Measurements from ENCODE around the gene PCARE.

The PCARE gene

GRCh38 chr2:29061616-29062015, 12.7 kb downstream of the PCARE start:
- no peak for DNase-seq

GRCh38 chr2:29061176-29061575, 13.1 kb downstream of the PCARE start:
- DNase-seq = no peak

- no peak for DNase-seq
Observed at GRCh38 chr2:29060441-29060840, 13.9 kb downstream of the PCARE start.

- DNase-seq = no peak
Observed at GRCh38 chr2:29059624-29060023, 14.7 kb downstream of the PCARE start.

DNA sequence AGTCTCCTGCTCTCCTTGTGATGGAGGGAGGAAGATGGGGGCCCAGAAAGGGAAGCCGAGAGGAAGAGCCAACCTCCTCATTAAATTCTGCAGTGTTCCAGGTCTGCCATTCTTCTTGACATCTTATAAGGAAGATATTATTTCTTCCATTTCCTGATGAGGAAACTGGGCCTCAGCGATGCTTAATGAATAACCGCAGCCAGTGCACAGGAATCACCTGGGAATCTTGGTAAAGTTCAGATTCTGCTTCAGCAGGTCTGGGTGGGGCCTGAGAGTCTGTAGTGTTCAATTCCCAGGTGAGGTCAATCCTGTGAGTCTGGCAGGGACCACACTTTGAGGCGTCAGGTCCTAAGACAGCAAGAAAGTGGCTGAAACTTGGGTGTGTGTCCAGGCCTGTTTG, 17.3 kb downstream of the PCARE start:
- DNase-seq = no peak

- no peak for DNase-seq
Observed at GRCh38 chr2:29056452-29056851, 17.9 kb downstream of the PCARE start.

- DNase-seq = no peak
Observed at GRCh38 chr2:29055601-29056000, 18.7 kb downstream of the PCARE start.

- no peak for DNase-seq
Observed at GRCh38 chr2:29054430-29054829, 19.9 kb downstream of the PCARE start.

DNA sequence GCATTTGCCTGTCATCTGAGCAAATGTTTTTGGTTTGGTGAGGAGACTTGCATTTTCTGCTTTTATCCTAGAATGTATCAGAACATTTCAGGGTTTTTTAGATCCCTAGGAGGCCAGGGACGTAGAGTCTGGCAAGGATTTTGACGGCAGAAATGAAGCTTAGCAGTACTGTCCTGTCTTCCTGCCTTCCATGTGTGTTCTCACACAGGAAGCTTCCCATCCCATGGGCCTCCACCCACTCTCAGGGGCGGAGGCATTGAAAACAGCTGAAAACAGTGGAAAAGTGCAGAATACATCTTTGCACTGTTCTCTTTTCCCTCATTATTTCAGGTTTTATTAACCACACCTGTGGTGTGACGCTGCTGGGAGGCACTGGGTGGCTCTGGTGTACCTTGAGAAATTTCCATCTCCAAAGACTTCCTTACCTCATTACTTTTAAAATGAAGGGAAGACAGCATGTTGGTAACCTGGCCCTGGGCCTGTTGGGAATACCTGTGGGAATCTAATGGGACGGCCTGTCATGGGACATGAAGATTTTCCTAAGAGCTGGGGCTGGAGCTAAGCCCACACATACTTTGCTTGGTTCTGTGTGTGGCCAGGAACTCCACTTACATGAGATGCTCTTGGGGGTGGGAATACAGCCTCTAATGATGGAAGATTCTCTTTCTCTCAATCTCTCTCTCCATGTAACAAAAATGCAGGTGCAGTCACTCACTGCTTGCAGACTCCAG, 20.5 kb downstream of the PCARE start:
- DNase-seq = no peak

- DNase-seq = no peak
Observed at GRCh38 chr2:29053223-29053622, 21.1 kb downstream of the PCARE start.

DNA sequence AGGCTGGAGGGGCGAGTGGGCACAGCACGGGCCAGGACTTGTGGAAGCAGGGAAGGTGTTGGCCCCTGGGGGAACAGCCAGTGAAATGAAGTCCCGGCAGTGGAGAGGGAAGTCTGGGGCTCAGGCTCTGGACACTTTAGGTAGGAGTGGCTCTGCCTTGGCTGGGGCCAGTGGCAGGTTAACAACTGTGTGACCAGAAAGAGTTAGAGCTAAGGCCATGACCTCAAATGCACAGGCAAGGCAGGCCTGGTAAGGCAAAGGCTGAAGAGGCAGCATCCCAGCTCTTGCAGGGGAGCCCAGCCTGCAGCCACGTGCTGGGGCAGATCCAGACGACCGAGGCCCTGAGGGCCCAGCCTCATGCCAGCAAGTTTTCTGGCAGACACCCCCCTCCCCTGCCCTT, 21.5 kb downstream of the PCARE start:
- no peak for DNase-seq

GRCh38 chr2:29051730-29052129, 22.6 kb downstream of the PCARE start:
- no peak for DNase-seq

DNA sequence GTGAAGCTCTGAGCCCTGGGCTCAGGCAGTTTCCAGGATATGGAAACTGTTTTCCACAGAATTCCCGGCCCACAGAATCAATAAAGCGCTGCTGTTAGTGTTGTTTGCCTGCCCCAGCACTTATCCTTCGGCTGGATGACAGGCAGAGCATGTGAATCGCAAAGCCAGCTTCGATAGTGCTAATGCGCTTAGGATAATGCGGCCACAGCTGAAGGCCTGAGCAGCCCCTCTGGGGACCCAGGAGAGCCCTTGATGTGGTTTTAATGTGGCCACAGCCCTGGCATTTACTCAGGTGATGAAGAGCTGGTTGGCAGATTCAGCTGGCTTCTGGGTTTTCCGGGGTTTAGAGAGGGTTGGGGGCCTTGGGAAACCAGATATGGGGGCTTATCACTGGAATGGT, 23.7 kb downstream of the PCARE start:
- peak; percentile 71 for DNase-seq

DNA sequence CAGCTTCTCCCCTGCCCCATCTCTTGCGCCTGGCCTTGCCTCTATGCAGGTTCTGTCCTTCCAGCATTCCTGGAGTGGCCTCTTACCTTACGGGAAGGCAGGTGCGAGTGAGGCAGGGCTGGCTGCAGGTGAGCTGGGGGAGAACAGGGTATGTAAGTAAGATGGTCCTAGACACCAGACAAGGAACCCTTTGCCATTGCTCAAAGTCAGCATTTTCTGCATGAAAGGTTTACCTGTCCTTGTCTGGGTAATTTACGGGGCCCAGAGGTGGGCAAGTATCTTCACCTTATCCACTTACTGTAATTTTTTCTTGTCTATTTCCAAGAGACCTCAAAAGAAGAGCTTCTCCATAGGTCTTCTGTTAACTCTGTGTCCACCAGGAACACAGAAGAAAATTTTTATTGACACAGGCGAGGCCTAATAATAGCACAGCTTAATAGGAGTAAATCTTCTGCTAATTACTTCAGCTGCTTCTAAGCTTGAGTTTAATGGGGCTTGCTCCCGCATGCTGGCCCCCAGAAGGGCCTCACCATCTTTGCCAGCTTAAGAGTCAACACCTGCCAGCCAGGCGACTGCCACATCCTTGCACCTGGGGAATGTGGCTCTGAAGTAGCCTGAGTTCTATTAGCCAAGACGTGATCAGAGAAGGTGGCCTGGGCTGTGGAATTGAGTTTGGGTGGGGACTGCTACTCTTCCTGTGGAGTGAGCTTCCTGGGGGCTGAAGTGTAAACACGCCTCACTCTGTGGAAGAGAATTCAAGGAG, 27.1 kb downstream of the PCARE start:
- DNase-seq = no peak

DNA sequence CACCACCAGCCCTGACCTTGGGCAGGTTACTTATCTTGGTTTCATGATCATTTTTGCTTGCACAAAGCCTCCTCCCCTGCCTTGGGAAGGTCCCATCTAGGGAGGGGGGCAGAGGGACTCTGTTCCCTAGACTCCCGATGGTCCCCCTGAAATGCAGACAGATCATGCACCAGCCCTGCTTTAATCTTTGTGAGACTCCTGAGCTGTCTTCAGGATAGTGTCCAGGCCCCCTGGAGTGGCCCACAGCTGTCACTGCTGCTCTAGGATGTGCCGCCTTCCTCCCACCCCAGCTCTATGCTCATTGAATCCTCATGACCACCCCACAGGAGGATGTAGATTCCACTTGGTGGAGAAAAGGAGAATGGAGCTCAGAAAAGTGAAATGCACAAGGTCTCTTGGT, 28.0 kb downstream of the PCARE start:
- no peak for DNase-seq

GRCh38 chr2:29044459-29044858, 29.9 kb downstream of the PCARE start:
- DNase-seq = no peak

DNA sequence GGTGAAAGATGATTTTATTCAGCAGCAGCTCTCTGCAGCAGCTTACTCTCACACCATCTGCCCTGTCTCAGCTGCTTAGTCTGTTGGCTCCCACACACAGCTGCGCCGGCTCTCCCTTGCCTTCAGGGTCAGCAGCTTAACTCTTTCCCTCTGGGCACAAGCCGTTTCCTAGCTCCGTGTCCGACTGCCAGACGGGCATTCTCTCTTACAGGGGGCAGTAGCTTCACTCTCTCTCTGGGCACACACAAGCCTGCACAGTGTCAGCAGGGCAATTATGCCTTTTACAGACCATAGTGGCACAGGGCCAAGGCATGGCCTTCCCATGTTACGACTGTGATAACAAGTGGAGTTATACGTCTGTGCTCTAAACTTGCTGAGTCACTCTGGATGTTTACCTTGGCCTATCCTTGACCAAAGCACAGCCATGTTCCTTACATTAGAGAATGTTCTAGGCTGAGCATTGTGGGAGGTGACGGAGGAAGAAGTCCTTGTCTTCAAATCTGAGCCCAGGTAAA, 31.7 kb downstream of the PCARE start:
- DNase-seq = peak; percentile 74

- no peak for DNase-seq
Observed at GRCh38 chr2:29041161-29041660, 33.1 kb downstream of the PCARE start.

DNA sequence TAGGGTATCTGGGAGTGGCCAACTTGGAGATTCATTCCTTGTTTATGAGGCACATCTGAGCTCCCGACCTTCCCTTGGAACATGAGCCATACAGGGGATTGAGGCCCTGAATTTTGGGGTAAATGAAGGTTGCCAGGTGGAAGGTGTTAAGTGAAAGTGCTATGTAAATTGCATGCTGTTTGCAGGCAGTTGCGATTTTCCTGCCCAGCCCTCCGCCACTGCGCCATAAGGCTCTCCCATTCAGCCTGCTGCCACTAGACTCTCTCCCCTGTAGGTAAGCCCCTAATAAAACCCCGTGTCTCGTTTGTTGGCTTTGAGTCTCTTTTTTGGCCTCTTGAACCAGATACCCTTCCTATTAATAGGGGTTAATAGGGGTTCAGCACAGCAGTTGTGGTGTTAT, 33.8 kb downstream of the PCARE start:
- no peak for DNase-seq

DNA sequence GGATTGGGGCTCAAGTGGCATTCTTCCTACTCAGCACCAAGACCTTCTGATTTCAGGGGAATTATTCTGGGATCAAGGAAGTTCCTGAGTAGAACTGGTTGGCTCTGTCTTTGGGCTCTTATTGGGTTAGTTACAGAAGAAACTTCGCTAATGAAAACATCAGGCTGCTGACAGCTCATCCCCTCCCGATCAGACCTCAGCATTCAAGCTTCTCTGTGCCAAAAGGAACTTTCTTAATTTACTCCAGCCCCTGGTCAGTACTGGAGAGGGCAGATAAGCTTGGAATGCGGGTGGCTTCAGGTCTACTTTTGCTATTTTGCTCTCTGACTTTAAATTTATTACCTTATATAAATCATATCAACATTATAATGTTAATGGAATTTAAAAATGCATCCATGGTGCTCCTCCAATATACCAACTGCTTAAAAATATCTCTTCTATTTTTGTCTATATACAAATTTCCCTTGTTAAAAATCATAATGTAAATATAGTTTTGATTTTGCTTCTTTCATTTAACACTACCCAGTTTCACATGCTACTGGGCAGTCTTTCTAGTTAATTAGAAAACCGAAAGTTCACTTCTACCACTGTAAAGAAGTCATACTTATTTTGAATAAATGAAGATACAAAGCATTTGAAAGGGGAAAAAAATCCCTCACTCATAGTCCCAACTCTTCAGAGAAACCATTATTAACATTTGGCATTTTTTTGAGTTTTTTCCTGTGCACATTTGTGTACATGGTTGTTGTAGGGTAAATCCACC, 34.4 kb downstream of the PCARE start:
- DNase-seq = no peak

- DNase-seq = no peak
Observed at GRCh38 chr2:29035016-29035745, 39.1 kb downstream of the PCARE start.

DNA sequence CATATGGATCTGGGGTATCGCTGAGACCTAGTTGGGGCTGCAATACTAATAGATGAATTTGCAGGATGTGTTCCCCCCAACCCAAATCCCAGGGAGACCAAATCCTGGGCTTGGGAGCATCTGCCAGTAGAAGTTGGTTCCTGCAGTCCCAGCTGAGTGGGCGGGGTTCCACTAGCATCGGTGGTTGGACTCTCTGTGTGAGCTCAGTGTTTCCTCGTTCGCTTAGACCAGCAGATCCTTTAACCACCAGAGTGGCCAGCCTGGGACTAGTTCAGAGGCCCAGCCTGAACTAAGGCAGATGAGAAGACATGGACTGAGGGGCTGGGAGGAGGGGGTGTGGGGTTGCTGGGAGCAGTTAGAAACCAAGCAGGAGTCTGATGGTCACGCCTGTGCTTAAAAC, 40.7 kb downstream of the PCARE start:
- DNase-seq = no peak

DNA sequence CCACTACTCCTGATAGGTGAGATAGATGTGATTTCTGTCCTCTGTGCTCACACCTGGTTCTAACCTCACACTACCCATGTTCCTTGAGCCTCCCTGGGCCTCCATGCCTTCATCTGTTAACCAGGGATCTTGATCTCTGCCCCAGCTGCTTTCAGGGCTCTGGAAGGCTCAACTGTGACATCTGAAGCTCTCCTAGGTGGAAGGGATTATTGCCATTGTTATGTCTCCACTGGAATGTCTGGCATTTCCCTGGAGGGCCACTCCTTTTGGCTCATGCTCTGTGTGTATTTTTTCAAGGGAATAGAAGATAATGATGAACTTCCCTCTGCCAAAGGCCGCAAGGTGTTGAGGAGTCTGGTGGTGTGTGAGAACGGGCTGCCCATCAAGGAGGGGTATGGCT, 41.2 kb downstream of the PCARE start:
- DNase-seq = no peak

All from retina (tissue), 1 donor.